KMS-11 (cell line): ENCODE measurements around the gene SLC25A13.

Source experiments
- H2AFZ ChIP-seq: fragments of 200-600 bp; sonication (generic); 2 replicates; pipeline ENCODE4 v1.6.1; 2016; ENCODE audit warnings: antibody characterized with exemption, mixed run types, low read depth
- H3K27ac ChIP-seq: fragments of 200-600 bp; sonication (generic); 2 replicates; pipeline ENCODE4 v1.6.1; 2016; ENCODE audit warnings: mild to moderate bottlenecking, mixed run types
- H3K27me3 ChIP-seq: fragments of 200-600 bp; sonication (generic); 2 replicates; pipeline ENCODE4 v1.6.1; 2017; ENCODE audit warnings: mild to moderate bottlenecking, low read depth, mixed run types, moderate library complexity; ENCODE audit not compliant: insufficient read depth
- H3K36me3 ChIP-seq: fragments of 200-600 bp; sonication (generic); 2 replicates; pipeline ENCODE4 v1.6.1; 2017; ENCODE audit warnings: mild to moderate bottlenecking, mixed run types; ENCODE audit not compliant: insufficient read depth
- H3K4me1 ChIP-seq: fragments of 200-600 bp; sonication (generic); 2 replicates; pipeline ENCODE4 v1.6.1; 2016; ENCODE audit warnings: mild to moderate bottlenecking, low read depth, mixed run types; ENCODE audit not compliant: poor library complexity, severe bottlenecking
- H3K4me2 ChIP-seq: fragments of 200-600 bp; sonication (generic); 2 replicates; pipeline ENCODE4 v1.7.0; 2016; ENCODE audit warnings: mild to moderate bottlenecking, mixed run types
- H3K4me3 ChIP-seq: fragments of 200-600 bp; sonication (generic); IDR thresholded peaks from 2 replicates; pipeline ENCODE4 v1.6.1; 2017; ENCODE audit warnings: low read depth, low read length, mixed read lengths; ENCODE audit not compliant: insufficient read depth
- H3K79me2 ChIP-seq: fragments of 200-600 bp; sonication (generic); 2 replicates; pipeline ENCODE4 v1.6.1; 2016; ENCODE audit warnings: low read depth, mixed run types; ENCODE audit not compliant: insufficient read depth
- H3K9ac ChIP-seq: fragments of 200-600 bp; sonication (generic); 2 replicates; pipeline ENCODE4 v1.6.1; 2016; ENCODE audit warnings: mild to moderate bottlenecking, mixed run types
- H4K20me1 ChIP-seq: fragments of 200-600 bp; sonication (generic); 2 replicates; pipeline ENCODE4 v1.6.1; 2016; ENCODE audit warnings: mild to moderate bottlenecking, mixed run types; ENCODE audit not compliant: insufficient read depth
- CTCF ChIP-seq: fragments of 200-600 bp; sonication (generic); conservative IDR thresholded peaks from 2 replicates; pipeline ENCODE4 v1.6.1; 2017; ENCODE audit warnings: low read depth, mild to moderate bottlenecking, antibody characterized with exemption, low read length, moderate library complexity, mixed read lengths

SLC25A13 gene

DNA sequence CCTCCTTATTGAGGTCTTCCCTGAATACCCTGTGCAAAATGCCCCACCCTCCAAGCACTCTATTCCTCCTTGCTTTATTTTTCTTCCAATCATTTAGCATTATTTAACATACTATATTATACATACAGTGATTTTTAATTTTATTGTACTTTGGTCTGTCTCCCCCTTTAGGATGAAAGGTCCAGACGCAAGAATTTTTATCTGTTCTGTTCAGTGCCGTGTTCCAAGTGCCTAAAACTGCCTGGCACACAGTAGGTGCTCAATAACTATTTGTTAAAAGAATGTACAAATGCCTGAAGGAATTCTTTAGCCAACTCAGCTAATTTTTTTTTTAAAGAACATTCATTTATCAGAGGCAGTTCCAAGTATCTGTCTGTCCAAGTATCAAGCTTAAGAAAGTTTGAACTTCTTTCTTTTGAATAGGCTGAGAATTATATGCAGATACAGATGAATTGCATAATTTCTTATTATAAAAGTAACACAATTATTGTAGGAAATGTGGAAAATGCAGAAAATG lies 34.1 kb upstream of the SLC25A13 start:
- no peaks in the 10 kb centered on the region for H4K20me1 ChIP-seq
- H3K27ac ChIP-seq = no peak overlapping the region
- H3K27me3 ChIP-seq = no peaks in the 10 kb centered on the region
- no peak overlapping the region for H3K4me2 ChIP-seq
- H3K4me3 ChIP-seq = no peak overlapping the region
- no peak overlapping the region for H3K9ac ChIP-seq
- H3K79me2 ChIP-seq = no peaks in the 10 kb centered on the region
- no peak for TF ChIP-seq CTCF
- no peak overlapping the region for H2AFZ ChIP-seq
- H3K36me3 ChIP-seq = no peaks in the 10 kb centered on the region
- H3K4me1 ChIP-seq = no peaks in the 10 kb centered on the region

GRCh38 chr7:96354881-96355280 lies 33.0 kb upstream of the SLC25A13 start:
- no peaks in the 10 kb centered on the region for H3K4me1 ChIP-seq
- H3K4me3 ChIP-seq = no peak overlapping the region
- TF ChIP-seq CTCF = no peak
- H3K27ac ChIP-seq = no peak overlapping the region
- H4K20me1 ChIP-seq = no peaks in the 10 kb centered on the region
- no peaks in the 10 kb centered on the region for H3K36me3 ChIP-seq
- H3K4me2 ChIP-seq = no peak overlapping the region
- no peak overlapping the region for H2AFZ ChIP-seq
- H3K9ac ChIP-seq = no peak overlapping the region
- no peaks in the 10 kb centered on the region for H3K79me2 ChIP-seq
- H3K27me3 ChIP-seq = no peaks in the 10 kb centered on the region

- Histone ChIP-seq H3K4me1 (no peaks in the 10 kb centered on the region), H3K4me2 (no peak overlapping the region), H2AFZ (no peak overlapping the region), H3K79me2 (no peaks in the 10 kb centered on the region), H3K27ac (no peak overlapping the region), H3K9ac (no peak overlapping the region), H3K36me3 (no peaks in the 10 kb centered on the region), H3K27me3 (no peaks in the 10 kb centered on the region), H4K20me1 (no peaks in the 10 kb centered on the region), H3K4me3 (no peak overlapping the region)
- TF ChIP-seq CTCF = no peak
These were observed 27.7 kb upstream of the SLC25A13 start for GRCh38 chr7:96349572-96349971.

GRCh38 chr7:96347471-96347870 lies 25.6 kb upstream of the SLC25A13 start:
- H3K9ac ChIP-seq = no peak overlapping the region
- H3K36me3 ChIP-seq = no peaks in the 10 kb centered on the region
- H3K79me2 ChIP-seq = no peaks in the 10 kb centered on the region
- H4K20me1 ChIP-seq = no peaks in the 10 kb centered on the region
- no peak overlapping the region for H2AFZ ChIP-seq
- no peak for TF ChIP-seq CTCF
- H3K27ac ChIP-seq = no peak overlapping the region
- H3K4me2 ChIP-seq = no peak overlapping the region
- no peaks in the 10 kb centered on the region for H3K27me3 ChIP-seq
- H3K4me1 ChIP-seq = no peaks in the 10 kb centered on the region
- no peak overlapping the region for H3K4me3 ChIP-seq
